GM19438 (cell line): Measurements from ENCODE around the gene VRK3.
"Not testable (repeated sequence)": the region's sequence is repeated elsewhere in the genome, so short reads cannot be mapped to it uniquely, and the experiment has no call there.

Experiments
- ATAC-seq: cut with Tn5 transposase; IDR thresholded peaks from one replicate; pipeline ENCODE4 v1.9.1; 2021; ENCODE audit warnings: low read depth; ENCODE audit not compliant: unreplicated experiment

Gene VRK3

GRCh38 chr19:49988433-49988832 lies 36.7 kb downstream of the VRK3 start:
- no peak for ATAC-seq

GRCh38 chr19:49988007-49988406 lies 37.2 kb downstream of the VRK3 start:
- ATAC-seq, result no peak

DNA sequence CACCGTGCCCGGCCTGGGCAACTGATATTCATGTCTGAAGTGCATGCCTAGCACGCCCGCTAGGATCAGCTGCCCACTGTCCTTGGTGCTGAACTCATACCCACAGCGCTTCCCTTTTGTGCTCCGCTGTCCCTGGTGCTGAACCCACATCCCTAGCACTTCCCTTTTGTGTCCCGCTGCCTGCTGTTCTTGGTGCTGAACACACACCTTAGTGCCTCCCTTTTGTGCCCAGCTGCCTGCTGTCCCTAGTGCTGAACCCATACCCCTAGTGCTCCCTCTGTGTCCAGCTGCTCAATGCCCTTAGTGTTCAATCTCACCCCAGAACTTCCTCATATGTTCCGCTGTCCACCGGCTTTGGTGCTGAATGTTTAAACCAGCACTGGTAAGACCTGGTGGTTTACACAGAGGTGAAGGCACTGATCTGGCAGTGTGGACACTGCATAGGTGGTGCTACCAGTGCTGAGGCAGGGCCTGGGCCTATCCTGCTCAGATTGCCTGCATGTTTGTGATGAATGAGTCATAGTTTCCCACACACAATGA lies 37.9 kb downstream of the VRK3 start:
- no peak for ATAC-seq

DNA sequence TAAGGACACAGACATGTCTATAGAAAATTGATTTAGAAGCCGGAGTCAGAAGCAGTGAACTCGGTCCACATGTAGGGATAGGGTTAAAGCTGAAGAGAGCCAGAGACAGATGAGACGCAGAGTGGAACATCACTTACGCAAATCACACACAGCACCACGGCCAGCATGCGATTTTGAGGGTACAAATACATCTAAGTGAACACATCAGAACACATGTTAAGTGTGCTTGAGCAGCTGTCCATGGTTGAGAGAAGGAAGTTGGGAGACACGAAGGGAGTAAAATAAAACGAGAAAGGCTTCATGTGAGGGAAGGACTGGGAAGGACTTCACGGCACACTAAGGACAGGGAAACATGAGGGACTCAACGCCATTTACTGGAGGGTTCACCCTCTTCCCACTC lies 38.8 kb downstream of the VRK3 start:
- ATAC-seq, result no peak

- ATAC-seq, result no peak
Measured at GRCh38 chr19:49985871-49986270, 39.3 kb downstream of the VRK3 start.

DNA sequence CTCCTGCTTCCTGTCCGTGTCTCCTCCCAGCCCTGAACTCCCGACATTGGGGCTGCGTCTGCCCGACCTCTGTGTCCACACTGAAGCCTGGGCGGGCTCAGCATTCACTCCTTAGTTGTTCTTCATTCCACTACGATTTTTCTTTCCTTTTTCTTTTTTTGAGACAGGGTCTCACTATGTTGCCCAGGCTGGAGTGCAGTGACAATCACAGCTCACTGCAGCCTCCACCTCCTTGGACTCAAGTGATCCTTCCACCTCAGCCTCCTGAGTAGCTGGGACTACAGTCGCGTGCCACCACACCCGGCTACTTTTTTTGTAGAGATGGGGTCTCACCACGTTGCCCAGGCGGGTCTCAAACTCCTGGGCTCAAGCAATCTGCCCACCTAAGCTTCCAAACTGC lies 40.7 kb downstream of the VRK3 start:
- ATAC-seq, result no peak

GRCh38 chr19:49983645-49984229 lies 41.4 kb downstream of the VRK3 start:
- no peak for ATAC-seq

GRCh38 chr19:49981603-49982593 lies 43.3 kb downstream of the VRK3 start:
- no peak for ATAC-seq

DNA sequence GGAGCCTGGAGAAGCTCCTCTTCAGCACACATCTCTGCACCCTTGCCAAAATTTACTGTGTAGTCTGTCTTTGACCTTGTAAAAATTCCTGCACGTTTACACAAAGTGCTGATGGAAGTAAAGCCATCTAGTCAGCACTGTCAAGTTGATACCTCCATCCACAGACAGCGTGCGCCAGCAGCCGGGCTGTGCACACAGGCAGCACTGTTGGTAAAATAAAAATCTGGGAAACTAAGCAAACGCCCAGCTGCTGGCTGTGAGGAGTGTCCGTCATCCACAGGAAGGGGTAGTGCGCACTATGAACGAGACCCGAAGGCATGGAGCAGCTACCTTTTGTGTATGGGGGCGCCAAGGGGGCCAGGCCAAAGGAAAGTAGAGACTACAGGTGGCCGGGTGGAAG lies 46.8 kb downstream of the VRK3 start:
- no peak for ATAC-seq

DNA sequence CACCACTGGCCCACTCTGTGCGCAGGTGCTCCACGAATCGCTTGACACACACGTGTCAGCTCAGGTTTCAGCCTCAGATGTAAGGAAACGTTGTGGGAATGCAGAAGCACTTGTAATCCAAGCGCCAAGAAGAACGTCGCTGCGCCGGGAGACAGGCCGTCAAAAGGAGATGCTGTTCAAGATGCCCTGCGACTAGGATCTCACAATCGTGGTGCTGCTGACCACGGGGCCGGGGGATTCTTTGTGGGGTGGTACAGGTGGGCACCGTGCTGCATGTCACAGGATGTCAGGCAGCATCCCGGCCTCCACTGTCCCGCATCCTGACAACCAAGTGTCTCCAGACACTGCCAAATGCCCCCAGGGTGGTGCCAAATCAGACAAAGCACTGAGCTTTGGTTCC lies 47.3 kb downstream of the VRK3 start:
- ATAC-seq, result no peak

GRCh38 chr19:49977076-49977475 lies 48.1 kb downstream of the VRK3 start:
- ATAC-seq, result no peak

DNA sequence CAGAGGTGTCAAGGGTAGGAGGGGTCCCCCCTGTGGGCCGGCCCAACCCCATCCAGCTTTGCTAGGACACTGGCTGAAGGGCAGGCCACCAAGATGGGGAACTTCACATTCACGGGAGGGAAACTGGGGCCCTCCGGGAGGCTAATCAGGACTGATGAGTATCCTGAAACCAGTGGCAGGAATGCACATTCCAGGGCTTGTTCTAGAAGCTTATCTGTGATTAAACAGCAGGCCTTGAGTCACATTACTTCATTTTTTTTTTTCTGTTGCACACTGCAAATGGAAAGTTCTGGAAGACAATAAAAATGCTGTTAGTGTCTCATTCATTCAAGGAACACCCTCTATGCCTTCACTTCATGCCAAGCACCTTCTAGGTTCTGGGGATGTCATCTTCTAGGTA lies 48.7 kb downstream of the VRK3 start:
- ATAC-seq, result no peak

DNA sequence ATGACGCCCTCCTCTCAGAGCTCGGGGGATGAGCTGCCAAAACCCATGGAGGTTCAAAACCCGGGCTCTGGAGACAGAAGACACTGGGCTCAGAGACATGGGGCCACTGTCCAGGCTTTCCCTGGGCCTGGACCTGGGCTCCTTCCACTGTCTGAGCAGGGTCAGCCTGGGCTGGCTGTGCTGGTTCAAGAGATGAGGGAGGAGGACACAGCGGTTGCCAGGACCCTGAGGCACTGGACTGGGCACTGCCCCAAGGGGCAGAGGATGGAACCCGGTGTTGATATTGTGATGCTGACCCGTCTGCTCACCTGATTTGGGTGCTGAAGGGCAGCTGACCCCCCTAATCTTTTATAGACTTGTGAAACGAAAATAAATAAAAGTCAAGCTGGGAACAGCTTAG lies 50.1 kb downstream of the VRK3 start:
- no peak for ATAC-seq

DNA sequence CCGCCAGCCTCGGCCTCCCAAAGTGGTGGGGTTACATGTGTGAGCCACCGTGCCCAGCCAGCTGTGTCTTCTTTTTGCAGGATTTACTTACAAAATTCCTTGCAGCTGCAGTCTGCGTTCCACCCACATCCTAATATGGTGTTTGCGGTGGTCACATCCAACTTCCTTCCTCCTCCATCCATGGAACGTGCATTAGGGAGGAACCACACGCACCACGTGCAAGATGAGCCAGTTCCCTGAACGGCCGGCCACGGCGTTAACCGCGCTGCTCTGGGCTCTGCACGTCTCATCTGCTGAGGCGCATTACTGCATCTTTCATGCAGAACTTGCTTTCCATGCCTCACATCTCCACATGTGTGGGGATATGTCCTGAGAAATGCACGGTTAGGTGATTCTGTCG lies 51.2 kb downstream of the VRK3 start:
- ATAC-seq, result no peak

- no peak for ATAC-seq
Measured at GRCh38 chr19:49972841-49973240, 52.3 kb downstream of the VRK3 start.

- ATAC-seq, result no peak
Measured at GRCh38 chr19:49971991-49972411, 53.2 kb downstream of the VRK3 start.

- not testable (repeated sequence) for ATAC-seq
Measured at GRCh38 chr19:49969355-49969754, 55.8 kb downstream of the VRK3 start.

DNA sequence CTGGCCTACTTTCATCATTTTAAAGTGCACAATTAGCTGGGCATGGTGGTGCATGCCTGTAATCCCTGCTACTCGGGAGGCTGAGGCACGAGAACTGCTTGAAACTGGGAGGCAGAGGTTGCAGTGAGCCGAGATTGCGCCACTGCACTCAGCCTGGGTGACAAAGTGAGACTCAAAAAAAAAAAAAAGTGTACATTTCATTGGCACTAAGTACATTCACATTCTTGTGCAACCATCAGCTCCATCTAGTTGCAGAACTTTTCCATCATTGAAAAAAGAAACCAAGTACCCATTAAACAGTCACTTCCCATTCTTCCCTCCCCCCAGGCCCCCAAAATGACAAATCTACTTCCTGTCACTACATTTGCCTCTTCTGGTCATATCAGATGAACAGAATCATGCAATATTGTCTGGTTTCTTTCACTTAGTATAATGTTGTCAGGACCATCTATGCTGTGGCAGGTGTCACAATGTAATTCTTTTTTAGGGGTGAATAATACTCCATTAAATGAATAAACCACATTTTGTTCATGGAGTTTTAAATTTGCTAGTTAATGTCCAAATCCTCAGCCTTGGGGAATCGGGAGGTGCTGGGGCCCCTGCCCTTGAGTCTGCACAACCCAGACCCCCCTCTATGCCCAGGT lies 56.8 kb downstream of the VRK3 start:
- ATAC-seq, result no peak

DNA sequence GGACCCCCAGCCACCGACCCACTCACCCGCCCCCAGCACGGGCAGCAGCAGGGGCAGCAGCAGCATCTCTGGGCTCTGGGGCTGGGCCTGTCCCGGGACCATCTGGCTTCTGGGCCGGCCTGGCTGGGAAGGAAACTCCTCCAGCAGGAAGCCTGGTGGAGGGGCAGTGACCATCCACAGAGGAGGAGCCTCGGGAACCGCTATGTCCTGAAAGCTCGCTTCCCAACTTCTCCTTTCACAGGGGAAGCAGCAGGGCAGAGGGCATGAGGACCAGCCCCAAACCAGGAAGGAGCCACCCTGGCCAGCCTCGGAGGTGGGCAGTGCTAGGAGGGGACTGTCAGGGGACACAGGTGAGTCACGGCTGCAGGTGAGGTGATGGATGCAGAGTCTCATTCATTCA lies 64.2 kb downstream of the VRK3 start, which contains the start of gene SIGLEC11:
SIGLEC11 (minus strand) TSS at position 193 of the 400 bp plus-strand sequence; CDS start at position 102, 91 bp downstream.
- ATAC-seq, result not testable (repeated sequence)

- not testable (repeated sequence) for ATAC-seq
Measured at GRCh38 chr19:49959892-49960291, 65.3 kb downstream of the VRK3 start.

- ATAC-seq, result not testable (repeated sequence)
Measured at GRCh38 chr19:49958596-49958995, 66.6 kb downstream of the VRK3 start.
